Measurements from ENCODE around the gene ATP5F1A. TPM values are rescaled to one million over a fixed set of nuclear protein-coding genes. Genes with fewer than 3 reads are reported as not detected.
"Not testable (repeated sequence)": the region's sequence is repeated elsewhere in the genome, so short reads cannot be mapped to it uniquely, and the experiment has no call there.

Gene ATP5F1A
- total RNA-seq, 2 donors from 2014 or later, result 171 to 200 TPM

DNA sequence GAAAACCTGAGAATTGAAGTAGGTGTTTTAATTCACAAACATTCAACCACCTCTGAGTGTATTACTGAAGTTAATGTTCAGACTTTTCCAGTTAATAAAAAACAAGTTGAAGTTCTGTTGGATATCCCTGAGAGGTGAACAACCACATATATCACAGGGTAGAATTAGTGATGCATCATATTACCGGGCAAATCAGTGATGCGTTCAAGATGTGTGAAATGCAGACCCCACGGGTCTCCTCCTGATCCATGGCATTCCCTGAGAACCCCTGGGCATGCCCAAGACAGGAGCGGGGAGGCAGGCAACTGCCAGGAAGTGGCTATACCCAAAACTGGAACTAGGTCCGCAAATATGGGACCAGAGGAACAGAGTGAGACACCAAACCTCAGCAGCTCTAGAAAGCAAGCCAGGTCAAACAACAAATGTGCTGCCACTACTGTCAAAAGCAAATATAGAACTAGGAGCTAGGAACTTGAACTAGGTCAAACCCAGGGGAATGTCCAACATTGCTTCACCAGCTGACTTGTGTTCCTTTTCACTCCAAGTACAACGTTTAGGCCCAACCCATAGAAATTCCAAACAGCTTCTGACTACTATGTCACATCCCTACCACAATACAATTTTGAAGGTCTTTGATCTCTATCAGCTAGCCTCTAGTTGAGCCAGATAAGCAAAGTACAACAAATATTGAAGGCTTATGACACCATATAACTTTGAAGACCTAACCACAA, 46.2 kb downstream of the ATP5F1A start:
- H3K9me3 ChIP-seq (ENCODE audit: control insufficient read depth, low read length, poor library complexity, severe bottlenecking), result no peaks in the 10 kb centered on the region
- Mint-ChIP-seq H3K4me1 (peaks cover 26% of the 10 kb centered on the region), H3K36me3 (ENCODE audit: low read depth) (no peaks in the 10 kb centered on the region), H3K27ac (peak overlapping the region; percentile 14), H3K27me3 (no peaks in the 10 kb centered on the region), H3K4me3 (no peak overlapping the region)
- ATAC-seq (peak; percentile 23), DNase-seq (no peak)

DNA sequence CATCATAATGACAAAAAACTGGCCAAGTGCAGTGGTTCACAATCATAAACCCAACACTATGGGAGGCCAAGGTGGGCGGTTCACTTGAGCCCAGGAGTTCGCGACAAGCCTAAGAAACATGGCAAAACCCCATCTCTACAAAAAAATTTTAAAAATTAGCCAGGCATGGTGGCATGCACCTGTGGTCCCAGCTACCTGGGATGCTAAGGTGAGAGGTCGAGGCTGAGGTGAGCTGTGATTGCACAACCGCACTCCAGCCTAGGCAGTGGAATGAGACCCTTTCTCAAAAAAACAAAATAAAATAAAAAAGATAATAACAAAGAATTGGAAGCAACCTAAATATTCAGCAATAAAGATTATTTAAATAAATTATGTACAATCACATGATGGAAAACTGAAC, 47.8 kb downstream of the ATP5F1A start:
- Mint-ChIP-seq H3K4me3 (no peak overlapping the region), H3K27me3 (no peaks in the 10 kb centered on the region), H3K27ac (no peak overlapping the region), H3K4me1 (peaks cover 22% of the 10 kb centered on the region), H3K36me3 (ENCODE audit: low read depth) (no peaks in the 10 kb centered on the region)
- no peaks in the 10 kb centered on the region for H3K9me3 ChIP-seq (ENCODE audit: control insufficient read depth, low read length, poor library complexity, severe bottlenecking)
- ATAC-seq (no peak), DNase-seq (no peak)

DNA sequence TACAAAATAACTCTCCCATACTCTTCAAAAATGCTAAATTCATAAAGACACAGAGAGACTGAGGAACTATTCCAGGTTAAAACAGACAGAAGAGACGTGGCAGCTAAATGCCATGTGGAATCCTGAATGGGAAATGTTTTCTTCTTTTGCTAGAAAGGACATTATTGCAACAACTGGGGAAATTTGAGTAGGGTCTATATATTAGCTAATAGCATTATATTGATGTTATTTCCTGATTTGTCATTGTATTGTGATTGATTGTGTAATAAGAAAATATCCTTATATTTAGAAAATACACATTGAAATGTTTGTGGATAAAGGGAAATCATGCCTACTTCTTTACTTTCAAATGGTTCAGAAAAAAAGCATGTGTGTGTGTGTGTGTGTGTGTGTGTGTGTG, 49.5 kb downstream of the ATP5F1A start:
- Mint-ChIP-seq H3K27me3 (no peaks in the 10 kb centered on the region), H3K4me1 (peaks cover 14% of the 10 kb centered on the region), H3K27ac (no peak overlapping the region), H3K36me3 (ENCODE audit: low read depth) (no peaks in the 10 kb centered on the region), H3K4me3 (no peak overlapping the region)
- no peaks in the 10 kb centered on the region for H3K9me3 ChIP-seq (ENCODE audit: control insufficient read depth, low read length, poor library complexity, severe bottlenecking)
- ATAC-seq (no peak), DNase-seq (no peak)

DNA sequence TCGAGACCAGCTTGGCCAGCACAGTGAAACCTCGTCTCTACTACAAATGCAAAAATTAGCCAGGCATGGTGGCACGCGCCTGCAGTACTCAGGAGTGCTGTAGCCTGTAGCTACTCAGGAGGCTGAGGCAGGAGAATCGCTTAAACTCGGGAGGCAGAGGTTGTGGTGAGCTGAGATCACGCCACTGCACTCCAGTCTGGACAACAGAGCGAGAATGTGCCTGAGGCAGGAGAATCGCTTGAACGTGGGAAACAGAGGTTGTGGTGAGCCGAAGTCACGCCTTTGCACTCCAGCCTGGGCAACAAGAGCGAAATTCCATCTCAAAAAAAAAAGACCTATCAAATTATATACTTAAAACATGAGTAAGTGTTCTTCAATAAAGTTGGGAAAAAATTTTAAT, 50.7 kb downstream of the ATP5F1A start:
- not testable (repeated sequence) for H3K9me3 ChIP-seq (ENCODE audit: control insufficient read depth, low read length, poor library complexity, severe bottlenecking); DNase-seq; H3K27ac Mint-ChIP-seq; H3K36me3 Mint-ChIP-seq (ENCODE audit: low read depth); H3K4me3 Mint-ChIP-seq; H3K27me3 Mint-ChIP-seq; ATAC-seq
- peaks cover 22% of the 10 kb centered on the region for H3K4me1 Mint-ChIP-seq

DNA sequence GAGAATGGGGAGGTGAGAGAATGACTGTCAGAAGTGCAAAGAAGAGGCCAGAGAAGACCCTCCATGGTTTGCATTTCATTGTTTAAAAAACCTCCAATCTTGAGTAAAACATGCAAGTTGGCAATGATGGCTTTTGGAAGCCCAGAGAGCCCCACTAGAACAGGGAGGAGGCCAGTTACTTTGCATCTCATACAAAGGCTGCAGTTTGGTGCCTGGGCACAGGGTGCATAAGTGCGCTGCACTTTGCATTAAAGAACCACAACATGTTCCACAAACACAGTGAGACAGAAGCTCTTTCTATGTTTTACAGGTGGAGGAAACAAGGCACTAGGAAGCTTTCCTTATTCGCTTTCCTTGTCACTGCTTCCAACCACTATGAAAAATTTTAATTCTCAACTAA, 51.4 kb downstream of the ATP5F1A start:
- Mint-ChIP-seq H3K4me1 (peaks cover 24% of the 10 kb centered on the region), H3K27me3 (no peaks in the 10 kb centered on the region), H3K36me3 (ENCODE audit: low read depth) (no peaks in the 10 kb centered on the region), H3K4me3 (no peak overlapping the region), H3K27ac (no peak overlapping the region)
- DNase-seq (no peak), ATAC-seq (no peak)
- no peaks in the 10 kb centered on the region for H3K9me3 ChIP-seq (ENCODE audit: control insufficient read depth, low read length, poor library complexity, severe bottlenecking)

DNA sequence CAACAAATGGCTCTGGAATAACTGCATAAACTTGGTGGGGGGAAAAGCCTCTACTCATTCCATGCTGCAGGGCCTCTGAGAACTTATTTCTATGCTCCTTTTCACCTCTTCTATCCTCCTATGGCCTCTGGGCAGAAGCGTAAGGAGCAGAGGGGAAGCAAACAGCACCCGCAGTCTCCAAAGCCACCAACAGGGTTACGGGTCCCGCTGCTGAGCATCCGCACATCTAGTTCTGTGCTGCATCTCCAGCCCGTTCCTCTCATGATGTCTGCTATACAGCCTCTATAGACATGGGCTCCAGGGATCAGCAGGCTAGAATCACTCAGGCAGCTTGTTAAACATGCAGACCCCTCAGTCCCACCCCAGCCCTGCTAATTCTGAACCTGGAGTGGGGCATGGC, 52.0 kb downstream of the ATP5F1A start:
- Mint-ChIP-seq H3K36me3 (ENCODE audit: low read depth) (no peaks in the 10 kb centered on the region), H3K27me3 (no peaks in the 10 kb centered on the region), H3K4me1 (peaks cover 22% of the 10 kb centered on the region), H3K4me3 (no peak overlapping the region), H3K27ac (no peak overlapping the region)
- no peak for ATAC-seq
- no peaks in the 10 kb centered on the region for H3K9me3 ChIP-seq (ENCODE audit: control insufficient read depth, low read length, poor library complexity, severe bottlenecking)
- no peak for DNase-seq

DNA sequence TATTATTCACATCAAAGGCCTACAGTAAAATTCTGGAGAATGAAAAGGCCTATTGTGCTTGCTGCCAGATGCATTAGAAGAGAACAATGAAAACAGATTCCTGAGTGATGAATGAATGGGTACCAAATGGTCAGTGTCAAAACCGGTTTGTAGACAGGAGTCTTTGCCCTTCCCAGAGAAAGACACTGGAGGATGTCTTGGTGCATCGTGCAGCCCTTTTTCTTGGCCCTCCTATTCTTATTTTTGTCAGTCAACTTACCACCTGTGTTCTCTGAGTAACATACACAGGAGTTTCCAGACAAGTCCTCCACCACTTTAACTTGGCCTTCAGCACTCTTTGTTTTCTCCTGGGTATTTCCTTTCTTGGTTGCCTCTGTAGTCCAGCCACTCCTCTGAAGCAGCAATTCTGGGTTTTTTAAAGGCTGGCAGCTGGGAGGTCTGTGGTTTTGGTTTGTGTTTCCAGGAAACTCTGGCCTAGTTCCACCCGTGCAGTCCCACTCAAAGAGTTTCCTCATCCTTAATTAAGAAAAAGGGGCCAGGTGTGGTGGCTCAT, 55.4 kb downstream of the ATP5F1A start:
- Mint-ChIP-seq H3K27ac (peak overlapping the region; percentile 86), H3K36me3 (ENCODE audit: low read depth) (peaks cover 6% of the 10 kb centered on the region), H3K4me1 (peaks cover 32% of the 10 kb centered on the region), H3K4me3 (peak overlapping the region; percentile 78), H3K27me3 (no peaks in the 10 kb centered on the region)
- ATAC-seq (peak; percentile 67), DNase-seq (no peak)
- no peaks in the 10 kb centered on the region for H3K9me3 ChIP-seq (ENCODE audit: control insufficient read depth, low read length, poor library complexity, severe bottlenecking)

DNA sequence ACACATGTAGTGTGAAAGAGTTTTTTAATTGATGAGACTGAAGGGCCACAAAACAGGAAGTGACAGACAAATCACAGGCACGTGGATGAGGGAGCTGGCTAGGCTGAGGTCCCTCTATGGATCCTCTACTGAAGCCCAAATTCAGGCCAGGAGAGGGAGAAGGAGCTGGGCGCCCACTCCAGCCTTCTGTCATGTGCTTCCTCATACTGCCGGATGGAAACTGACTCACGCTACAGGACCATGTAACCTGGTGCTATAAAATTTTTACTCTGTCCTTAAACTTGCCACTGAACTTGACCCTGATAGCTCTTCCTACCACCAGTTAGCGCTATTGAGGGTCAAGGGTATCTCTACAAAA, 57.4 kb downstream of the ATP5F1A start:
- no peak for ATAC-seq
- DNase-seq, result no peak
- Mint-ChIP-seq H3K27me3 (no peaks in the 10 kb centered on the region), H3K4me1 (peaks cover 28% of the 10 kb centered on the region), H3K27ac (peak overlapping the region; percentile 82), H3K36me3 (ENCODE audit: low read depth) (peaks cover 8% of the 10 kb centered on the region), H3K4me3 (peak overlapping the region; percentile 49)
- no peaks in the 10 kb centered on the region for H3K9me3 ChIP-seq (ENCODE audit: control insufficient read depth, low read length, poor library complexity, severe bottlenecking)

DNA sequence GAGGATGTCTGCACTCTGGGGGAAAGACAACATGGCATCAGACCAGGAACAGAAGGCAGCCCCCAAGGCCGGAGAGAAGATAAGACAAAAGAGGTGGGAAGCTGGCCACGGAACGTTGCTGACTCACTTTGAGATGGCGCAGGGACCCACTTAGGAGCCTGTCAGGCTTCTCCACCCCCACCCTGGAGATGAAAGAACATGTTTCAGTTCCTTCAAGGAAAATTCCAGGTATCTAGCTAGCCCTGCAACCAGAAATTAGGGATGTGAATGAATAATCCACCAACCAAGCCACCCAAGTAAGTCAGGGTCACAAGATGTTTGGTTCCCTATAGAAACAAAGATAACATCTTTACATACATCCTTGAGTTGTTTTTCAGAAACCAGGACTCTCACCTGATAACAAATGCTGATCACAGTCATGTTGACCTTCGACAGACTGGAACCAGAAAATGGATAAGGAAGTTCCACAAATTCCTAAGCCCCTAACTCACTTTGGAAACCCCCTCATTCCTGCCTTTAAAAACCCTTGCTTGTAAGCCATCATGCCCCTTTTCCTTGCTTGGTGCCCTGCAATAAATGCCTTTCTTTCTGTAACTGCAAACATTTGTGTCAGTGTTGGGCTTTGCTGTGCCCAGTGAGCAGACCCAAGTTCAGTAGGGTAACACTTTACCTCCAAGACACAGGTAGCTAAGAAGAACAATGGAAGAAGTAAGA, 57.9 kb downstream of the ATP5F1A start:
- H3K4me3 Mint-ChIP-seq, result peak overlapping the region; percentile 49
- no peaks in the 10 kb centered on the region for H3K9me3 ChIP-seq (ENCODE audit: control insufficient read depth, low read length, poor library complexity, severe bottlenecking)
- DNase-seq (no peak), ATAC-seq (no peak)
- H3K27me3 Mint-ChIP-seq, result no peaks in the 10 kb centered on the region
- H3K36me3 Mint-ChIP-seq (ENCODE audit: low read depth), result peaks cover 8% of the 10 kb centered on the region
- H3K4me1 Mint-ChIP-seq, result peaks cover 28% of the 10 kb centered on the region
- H3K27ac Mint-ChIP-seq, result peak overlapping the region; percentile 82

DNA sequence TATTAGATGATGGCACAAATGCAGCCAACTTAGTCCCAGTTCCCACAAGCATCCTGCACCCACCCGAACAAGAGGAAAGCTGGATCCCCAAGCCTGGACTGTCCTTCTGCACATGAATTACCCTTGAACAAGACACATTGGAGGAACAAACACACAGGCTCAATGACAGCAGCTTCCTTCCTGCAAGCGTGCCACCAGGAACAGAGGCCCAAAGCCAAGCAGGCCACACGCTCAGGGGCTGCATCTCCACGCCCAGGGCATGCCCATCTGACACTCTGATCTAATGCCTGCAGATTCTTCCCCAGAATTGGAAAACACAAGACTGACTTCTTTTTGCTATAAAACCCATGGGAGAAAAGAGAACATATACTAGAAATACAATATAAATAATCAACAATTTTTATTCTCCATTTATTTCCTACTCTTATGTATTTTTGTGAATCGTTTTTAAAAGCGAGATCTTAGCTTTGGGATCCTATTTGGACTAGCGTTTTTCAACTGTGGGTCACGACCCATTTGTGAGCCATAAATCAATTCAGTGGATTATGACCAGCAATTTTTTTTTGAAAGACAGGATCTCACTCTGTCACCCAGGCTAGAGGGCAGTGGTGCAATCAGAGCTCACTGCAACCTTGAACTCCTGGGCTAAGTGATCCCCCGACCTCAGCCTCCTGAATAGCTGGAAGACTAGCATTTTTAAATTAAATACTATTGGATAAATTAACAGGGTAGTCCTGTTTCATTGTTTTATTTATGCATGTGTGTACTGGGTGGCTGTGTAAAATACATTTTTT, 60.4 kb downstream of the ATP5F1A start:
- DNase-seq, result no peak
- no peaks in the 10 kb centered on the region for H3K27me3 Mint-ChIP-seq
- H3K4me1 Mint-ChIP-seq, result peaks cover 19% of the 10 kb centered on the region
- peaks cover 10% of the 10 kb centered on the region for H3K36me3 Mint-ChIP-seq (ENCODE audit: low read depth)
- H3K4me3 Mint-ChIP-seq, result no peak overlapping the region
- H3K27ac Mint-ChIP-seq, result no peak overlapping the region
- no peak for ATAC-seq
- H3K9me3 ChIP-seq (ENCODE audit: control insufficient read depth, low read length, poor library complexity, severe bottlenecking), result no peaks in the 10 kb centered on the region

DNA sequence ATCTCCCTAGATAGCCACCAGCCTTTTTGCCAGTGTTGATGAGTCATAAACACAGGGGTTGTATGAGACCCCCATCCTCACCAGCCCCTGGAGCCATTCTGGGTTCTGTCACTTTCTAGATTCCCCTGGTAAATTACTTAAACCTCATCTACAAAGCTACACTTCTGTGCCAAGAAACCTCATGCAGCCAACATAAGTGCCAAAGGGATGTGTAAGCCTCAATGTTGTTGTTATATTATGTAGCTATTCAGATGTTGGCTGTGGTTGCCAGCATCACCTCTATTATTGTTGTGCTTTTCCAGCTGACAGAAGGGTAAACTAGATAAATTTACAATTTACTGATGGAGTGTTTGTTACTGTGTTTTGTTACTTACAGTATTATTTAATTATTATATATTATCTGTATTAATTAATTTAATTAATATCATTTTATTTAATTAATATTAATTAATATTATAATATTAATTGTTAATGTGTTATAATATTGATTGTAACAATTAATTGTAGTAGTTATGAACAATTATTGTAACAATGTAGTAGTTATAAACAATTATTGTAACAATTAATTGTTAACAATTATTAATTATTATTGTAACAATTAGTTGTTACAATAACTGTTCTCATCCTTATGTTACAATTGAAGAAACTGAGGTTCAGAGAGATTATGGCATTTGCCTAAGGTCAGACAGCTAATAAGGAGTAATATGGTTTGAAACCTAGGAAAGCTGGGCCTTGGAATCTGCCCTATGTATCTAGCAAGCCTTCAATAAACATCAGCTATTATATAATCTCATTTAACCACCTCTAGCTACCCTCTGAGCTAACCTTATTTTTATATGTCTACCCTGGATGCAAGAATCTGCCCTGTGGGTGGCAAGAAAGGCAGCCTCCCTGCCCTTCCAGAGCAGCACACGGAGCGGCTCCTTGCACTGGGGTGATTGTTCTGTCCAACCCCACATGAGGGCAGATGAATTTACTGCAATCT, 62.1 kb downstream of the ATP5F1A start:
- no peaks in the 10 kb centered on the region for H3K9me3 ChIP-seq (ENCODE audit: control insufficient read depth, low read length, poor library complexity, severe bottlenecking)
- Mint-ChIP-seq H3K36me3 (ENCODE audit: low read depth) (peaks cover 13% of the 10 kb centered on the region), H3K4me3 (no peak overlapping the region), H3K4me1 (peaks cover 10% of the 10 kb centered on the region), H3K27me3 (no peaks in the 10 kb centered on the region), H3K27ac (no peak overlapping the region)
- DNase-seq (no peak), ATAC-seq (no peak)

DNA sequence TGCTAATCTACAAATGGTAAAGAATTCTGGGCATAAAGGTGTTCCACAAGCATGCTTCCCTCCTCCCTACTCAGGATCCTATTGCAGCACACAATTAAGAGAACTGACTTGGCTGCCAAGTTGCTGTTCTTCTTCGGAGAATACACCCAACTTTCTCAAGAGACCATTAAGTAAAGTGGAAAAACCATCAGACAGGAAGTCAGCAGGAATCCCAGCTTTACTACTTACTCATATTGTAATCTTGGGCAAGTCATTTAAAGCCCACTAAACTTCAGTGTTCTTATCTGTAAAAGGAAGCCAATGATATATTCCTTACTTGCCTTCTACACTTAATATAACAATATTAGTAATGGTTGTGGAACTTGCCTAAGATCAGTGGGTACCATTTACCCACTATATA, 63.9 kb downstream of the ATP5F1A start:
- Mint-ChIP-seq H3K36me3 (ENCODE audit: low read depth) (peaks cover 8% of the 10 kb centered on the region), H3K4me3 (no peak overlapping the region), H3K4me1 (no peaks in the 10 kb centered on the region), H3K27ac (no peak overlapping the region), H3K27me3 (no peaks in the 10 kb centered on the region)
- ATAC-seq, result no peak
- H3K9me3 ChIP-seq (ENCODE audit: control insufficient read depth, low read length, poor library complexity, severe bottlenecking), result no peaks in the 10 kb centered on the region
- DNase-seq, result no peak
